Measurements from ENCODE around the gene MATN3. TPM values are rescaled to one million over a fixed set of nuclear protein-coding genes. Genes with fewer than 3 reads are reported as not detected.

The MATN3 gene
- total RNA-seq, 2 donors from 2014 or later: not detected

GRCh38 chr2:19955544-19956422, 56.7 kb downstream of the MATN3 start:
- Mint-ChIP-seq H3K27me3 (no peaks in the 10 kb centered on the region), H3K4me3 (no peak overlapping the region), H3K36me3 (no peaks in the 10 kb centered on the region), H3K9me3 (no peaks in the 10 kb centered on the region), H3K27ac (no peak overlapping the region), H3K4me1 (ENCODE audit: low read depth in 2 of 2) (no peaks in the 10 kb centered on the region)
- DNase-seq (ENCODE audit: low spot score): no peak
- peak; percentile 57 to 78 for ATAC-seq

GRCh38 chr2:19949071-19949470, 63.4 kb downstream of the MATN3 start:
- Mint-ChIP-seq H3K36me3 (peaks cover 6% of the 10 kb centered on the region), H3K27ac (no peak overlapping the region), H3K4me1 (ENCODE audit: low read depth in 2 of 2) (no peaks in the 10 kb centered on the region), H3K4me3 (no peak overlapping the region), H3K27me3 (no peaks in the 10 kb centered on the region), H3K9me3 (no peaks in the 10 kb centered on the region)
- ATAC-seq (no peak), DNase-seq (ENCODE audit: low spot score) (no peak)

GRCh38 chr2:19947184-19947940, 65.1 kb downstream of the MATN3 start:
- ATAC-seq: no peak
- H3K4me3 Mint-ChIP-seq: no peak overlapping the region
- H3K27ac Mint-ChIP-seq: no peak overlapping the region
- no peak for DNase-seq (ENCODE audit: low spot score)
- H3K36me3 Mint-ChIP-seq: peaks cover 6% of the 10 kb centered on the region
- H3K27me3 Mint-ChIP-seq: no peaks in the 10 kb centered on the region
- H3K9me3 Mint-ChIP-seq: no peaks in the 10 kb centered on the region
- H3K4me1 Mint-ChIP-seq (ENCODE audit: low read depth in 2 of 2): no peaks in the 10 kb centered on the region

- DNase-seq (ENCODE audit: low spot score) (no peak), ATAC-seq (no peak)
- Mint-ChIP-seq H3K9me3 (no peaks in the 10 kb centered on the region), H3K4me1 (ENCODE audit: low read depth in 2 of 2) (no peaks in the 10 kb centered on the region), H3K4me3 (no peak overlapping the region), H3K27ac (no peak overlapping the region), H3K36me3 (peaks cover 1% of the 10 kb centered on the region), H3K27me3 (no peaks in the 10 kb centered on the region)
Measured at GRCh38 chr2:19944205-19944845, 68.1 kb downstream of the MATN3 start.

- Mint-ChIP-seq H3K27me3 (no peaks in the 10 kb centered on the region), H3K4me3 (no peak overlapping the region), H3K4me1 (ENCODE audit: low read depth in 2 of 2) (no peaks in the 10 kb centered on the region), H3K9me3 (no peaks in the 10 kb centered on the region), H3K36me3 (no peaks in the 10 kb centered on the region), H3K27ac (no peak overlapping the region)
- DNase-seq (ENCODE audit: low spot score) (no peak), ATAC-seq (no peak)
Measured at GRCh38 chr2:19943189-19943588, 69.3 kb downstream of the MATN3 start.

- DNase-seq (ENCODE audit: low spot score): no peak
- H3K27ac Mint-ChIP-seq: no peak overlapping the region
- H3K36me3 Mint-ChIP-seq: no peaks in the 10 kb centered on the region
- H3K9me3 Mint-ChIP-seq: no peaks in the 10 kb centered on the region
- H3K4me3 Mint-ChIP-seq: no peak overlapping the region
- H3K4me1 Mint-ChIP-seq (ENCODE audit: low read depth in 2 of 2): no peaks in the 10 kb centered on the region
- H3K27me3 Mint-ChIP-seq: no peaks in the 10 kb centered on the region
- ATAC-seq: no peak
Measured at GRCh38 chr2:19942199-19942598, 70.3 kb downstream of the MATN3 start.

Other genes with a start within 250 kb of the MATN3 start
- 10 to 100 TPM; 14.8 to 17.8 TPM for gene TTC32, start 110.7 kb downstream of the MATN3 start, total RNA-seq
- gene WDR35, start 22.6 kb downstream of the MATN3 start, total RNA-seq: 10 to 100 TPM in 1 of 2 donors, 1 to 10 TPM in 1; 6.4 to 13.6 TPM
- gene LAPTM4A, start 39.0 kb upstream of the MATN3 start, total RNA-seq: 10 to 100 TPM; 13.2 to 37.2 TPM
- gene SDC1, start 212.5 kb upstream of the MATN3 start, total RNA-seq: not detected